GM10266 (cell line): Measurements from ENCODE around the gene WDR59.

Source experiments
- DNase-seq: peaks from one replicate; pipeline ENCODE4 v3.0.0; 2012; ENCODE audit errors: extremely low spot score
- CTCF ChIP-seq: IDR thresholded peaks from 2 replicates; pipeline ENCODE4 v1.5.1; 2012; ENCODE audit warnings: mild to moderate bottlenecking, low read depth; ENCODE audit not compliant: control insufficient read depth, insufficient read depth; ENCODE audit errors: missing control alignments

The WDR59 gene

GRCh38 chr16:74836111-74836671 lies 148.7 kb downstream of the WDR59 start:
- no peak for DNase-seq

GRCh38 chr16:74832228-74832627 lies 152.7 kb downstream of the WDR59 start:
- TF ChIP-seq CTCF, result no peak
- no peak for DNase-seq

More at GRCh38 chr16:74836111-74836671, 148.7 kb downstream of the WDR59 start:
- no peak for TF ChIP-seq CTCF

- TF ChIP-seq CTCF, result no peak
- no peak for DNase-seq
These were observed 153.5 kb downstream of the WDR59 start for GRCh38 chr16:74831467-74831866.

- no peak for TF ChIP-seq CTCF
- no peak for DNase-seq
These were observed 154.3 kb downstream of the WDR59 start for GRCh38 chr16:74830648-74831047.

GRCh38 chr16:74829637-74830036 lies 155.3 kb downstream of the WDR59 start:
- TF ChIP-seq CTCF, result no peak
- DNase-seq, result no peak

- no peak for DNase-seq
- no peak for TF ChIP-seq CTCF
These were observed 159.0 kb downstream of the WDR59 start for GRCh38 chr16:74825941-74826340.

GRCh38 chr16:74825016-74825415 lies 159.9 kb downstream of the WDR59 start:
- no peak for TF ChIP-seq CTCF
- DNase-seq, result no peak
